Small intestine (tissue), 16 donors: ENCODE data around the gene USP46. TPM values are rescaled to one million over a fixed set of nuclear protein-coding genes. Genes with fewer than 3 reads are reported as not detected.
A peak's percentile ranks its signal among the peaks of the same experiment; 100 is the strongest.

Experiments used
- DNase-seq, 2 donors: peaks; one replicate each; pipeline versions ENCODE4 v3.0.0 to v3.0.0-alpha.2; 2013
- FAIRE-seq: peaks from 2 replicates; lab custom pipeline; 2012; peaks lifted over from hg19 to GRCh38; lab: Jason Lieb, UNC
- H3K27ac ChIP-seq, 3 donors: one replicate each; pipeline ENCODE4 v1.5.1; 2013; ENCODE audit warnings: low read length in 2 of 3, mild to moderate bottlenecking in 2 of 3, control low read depth in 1 of 3, inconsistent platforms in 1 of 3, low read depth in 1 of 3, moderate library complexity in 1 of 3
- H3K27me3 ChIP-seq, 3 donors: one replicate each; pipeline ENCODE4 v1.6.1; 2013; ENCODE audit warnings: low read length in 3 of 3, inconsistent platforms in 1 of 3; ENCODE audit not compliant: control insufficient read depth in 3 of 3, insufficient read depth in 3 of 3
- H3K36me3 ChIP-seq, 3 donors: one replicate each; pipeline ENCODE4 v1.6.1; 2013; ENCODE audit warnings: low read length in 3 of 3, inconsistent platforms in 1 of 3, low read depth in 1 of 3, mild to moderate bottlenecking in 1 of 3, moderate library complexity in 1 of 3; ENCODE audit not compliant: control insufficient read depth in 3 of 3, insufficient read depth in 2 of 3
- H3K4me1 ChIP-seq, 3 donors: one replicate each; pipeline ENCODE4 v1.6.1; 2013; ENCODE audit warnings: low read length in 2 of 3, inconsistent platforms in 1 of 3, low read depth in 1 of 3, mild to moderate bottlenecking in 1 of 3, moderate library complexity in 1 of 3; ENCODE audit not compliant: control insufficient read depth in 3 of 3, insufficient read depth in 2 of 3
- H3K4me3 ChIP-seq, 3 donors: one replicate each; pipeline ENCODE4 v1.5.1; 2013; ENCODE audit warnings: low read length in 3 of 3, control low read depth in 1 of 3, inconsistent platforms in 1 of 3, low read depth in 1 of 3, mild to moderate bottlenecking in 1 of 3, moderate library complexity in 1 of 3
- H3K9me3 ChIP-seq, 2 donors: one replicate each; pipeline ENCODE4 v1.6.1; 2013; ENCODE audit warnings: low read depth in 1 of 2, low read length in 1 of 2; ENCODE audit not compliant: control insufficient read depth in 2 of 2, insufficient read depth in 1 of 2
- WGBS, 3 donors: extraction: QIAGEN DNeasy Blood & Tissue Kit; methylation state at CpG; one replicate each; pipeline ENCODE4 v1.1.7; 2013; 5-methylcytosine and 5-hydroxymethylcytosine counted together
- long read RNA-seq, 10 donors: transcript quantifications; one replicate each; lab custom pipeline, GENCODE V29; 2026
- polyA plus RNA-seq, 4 donors: library from polyadenylated mRNA; stranded (reverse) in 3 of 4; unstranded in 1 of 4; fragments of 200-250 nt in 3 of 4; fragments of 120-200 nt in 1 of 4; gene quantifications; one replicate each; pipeline versions ENCODE4 v1.2.1 to v1.2.3, GENCODE V29; 2013
- donor health status: healthy with polysubstance abuse.
- donor health status: control.
- donor health status: control.
- donor health status: Bipolar disorder and iron deficiency.
- donor health status: healthy.

The USP46 gene, protein sequence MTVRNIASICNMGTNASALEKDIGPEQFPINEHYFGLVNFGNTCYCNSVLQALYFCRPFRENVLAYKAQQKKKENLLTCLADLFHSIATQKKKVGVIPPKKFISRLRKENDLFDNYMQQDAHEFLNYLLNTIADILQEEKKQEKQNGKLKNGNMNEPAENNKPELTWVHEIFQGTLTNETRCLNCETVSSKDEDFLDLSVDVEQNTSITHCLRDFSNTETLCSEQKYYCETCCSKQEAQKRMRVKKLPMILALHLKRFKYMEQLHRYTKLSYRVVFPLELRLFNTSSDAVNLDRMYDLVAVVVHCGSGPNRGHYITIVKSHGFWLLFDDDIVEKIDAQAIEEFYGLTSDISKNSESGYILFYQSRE
- 10 to 100 TPM in 1 of 4 donors, 1 to 10 TPM in 3; 2.2 to 11.8 (median 3.6) TPM for polyA plus RNA-seq
- long read RNA-seq, donor 1, full-length matches to known transcripts, result 3 of 13 reads
- long read RNA-seq, donor 1, partial matches to known transcripts, result 10 of 13 reads
- long read RNA-seq, donor 1, other reads (novel, unspliced or antisense), result 0 of 13 reads
- long read RNA-seq, donor 2, full-length matches to known transcripts, result 3 of 3 reads
- long read RNA-seq, donor 2, partial matches to known transcripts, result 0 of 3 reads
- long read RNA-seq, donor 2, other reads (novel, unspliced or antisense), result 0 of 3 reads
- long read RNA-seq, donor 3, full-length matches to known transcripts, result 1 of 1 reads
- long read RNA-seq, donor 3, partial matches to known transcripts, result 0 of 1 reads
- long read RNA-seq, donor 3, other reads (novel, unspliced or antisense), result 0 of 1 reads
- long read RNA-seq, donor 4, result 0 reads
- long read RNA-seq, donor 5, full-length matches to known transcripts, result 1 of 1 reads
- long read RNA-seq, donor 5, partial matches to known transcripts, result 0 of 1 reads
- long read RNA-seq, donor 5, other reads (novel, unspliced or antisense), result 0 of 1 reads
- long read RNA-seq, donor 6, result 0 reads
- long read RNA-seq, donor 7, result 0 reads
- long read RNA-seq, donor 8, result 0 reads
- long read RNA-seq, donor 9, full-length matches to known transcripts, result 1 of 1 reads
- long read RNA-seq, donor 9, partial matches to known transcripts, result 0 of 1 reads
- long read RNA-seq, donor 9, other reads (novel, unspliced or antisense), result 0 of 1 reads
- long read RNA-seq, donor 10, result 0 reads

GRCh38 chr4:52659001-52659721 is at the start of gene USP46:
Gene USP46 (minus strand): TSS chr4:52659301. CDS start chr4:52659150, 151 bp downstream.
- Histone ChIP-seq H3K27me3 (no peaks in the 10 kb centered on the region), H3K36me3 (peaks cover 0 to 8% (median 0%) of the 10 kb centered on the region in 3 donors), H3K4me1 (peaks cover 6 to 35% (median 12%) of the 10 kb centered on the region in 3 donors), H3K4me3 (peak within 1 kb of the TSS; percentile 80 to 88 (median 83)), H3K27ac (peak within 1 kb of the TSS; percentile 89 to 98 (median 96)), H3K9me3 (peaks cover 0 to 6% of the 10 kb centered on the region in 2 donors)
- FAIRE-seq (no peak), DNase-seq (peak; percentile 74 to 88)
- 0 to 1% (median 1%) methylated on average over 27 to 94 of the region's 94 CpGs for WGBS, 3 donors

DNA sequence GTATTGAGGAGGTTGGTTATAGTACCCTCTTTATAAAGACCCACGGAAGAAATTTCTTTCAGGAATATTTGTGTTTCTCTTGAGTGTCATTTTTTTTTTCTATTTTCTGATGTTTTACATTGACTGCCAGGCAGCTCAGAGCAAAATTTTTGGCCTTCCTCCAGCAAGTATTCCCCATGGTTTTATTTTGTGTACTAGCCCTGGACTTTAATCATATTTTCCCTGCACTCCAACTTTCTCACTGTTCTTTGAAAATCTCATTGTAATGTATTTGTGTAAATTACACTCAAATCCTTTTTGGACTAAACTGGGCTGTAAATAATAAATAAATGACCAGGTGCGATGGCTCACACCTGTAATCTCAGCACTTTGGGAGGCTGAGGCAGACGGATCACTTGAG is 45.6 kb upstream of the USP46 start:
- WGBS, 3 donors, result 71 to 79% (median 74%) methylated on average over 3 of the region's 3 CpGs
- H3K27me3 ChIP-seq, result no peaks in the 10 kb centered on the region
- no peaks in the 10 kb centered on the region for H3K4me1 ChIP-seq
- FAIRE-seq (no peak), DNase-seq (no peak)
- H3K4me3 ChIP-seq, result no peak overlapping the region
- H3K27ac ChIP-seq, result no peak overlapping the region
- no peaks in the 10 kb centered on the region for H3K36me3 ChIP-seq
- no peaks in the 10 kb centered on the region for H3K9me3 ChIP-seq

DNA sequence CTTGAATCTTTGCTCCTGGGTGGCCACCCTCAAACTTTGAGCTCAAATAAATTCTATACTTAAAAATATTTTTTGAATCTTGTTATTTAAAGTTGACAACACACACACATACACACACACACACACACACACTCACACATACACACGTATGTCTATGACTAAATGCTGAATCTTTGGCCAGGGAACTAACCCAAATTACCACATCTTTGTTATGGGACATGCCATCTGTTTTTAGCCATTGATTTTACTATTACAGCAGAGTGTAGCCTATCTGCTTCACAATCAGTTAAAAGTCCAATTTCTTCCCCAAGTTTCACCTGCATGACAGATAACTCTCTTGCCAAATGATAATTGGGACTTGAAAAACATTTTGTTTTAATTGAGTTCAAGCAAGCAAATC is 45.0 kb upstream of the USP46 start:
- H3K36me3 ChIP-seq, result no peaks in the 10 kb centered on the region
- no peaks in the 10 kb centered on the region for H3K27me3 ChIP-seq
- FAIRE-seq, result no peak
- H3K9me3 ChIP-seq, result no peaks in the 10 kb centered on the region
- DNase-seq, result no peak
- WGBS, 3 donors, result 33 to 42% (median 36%) methylated on average over 1 of the region's 1 CpG
- no peak overlapping the region for H3K27ac ChIP-seq
- no peaks in the 10 kb centered on the region for H3K4me1 ChIP-seq
- H3K4me3 ChIP-seq, result no peak overlapping the region

DNA sequence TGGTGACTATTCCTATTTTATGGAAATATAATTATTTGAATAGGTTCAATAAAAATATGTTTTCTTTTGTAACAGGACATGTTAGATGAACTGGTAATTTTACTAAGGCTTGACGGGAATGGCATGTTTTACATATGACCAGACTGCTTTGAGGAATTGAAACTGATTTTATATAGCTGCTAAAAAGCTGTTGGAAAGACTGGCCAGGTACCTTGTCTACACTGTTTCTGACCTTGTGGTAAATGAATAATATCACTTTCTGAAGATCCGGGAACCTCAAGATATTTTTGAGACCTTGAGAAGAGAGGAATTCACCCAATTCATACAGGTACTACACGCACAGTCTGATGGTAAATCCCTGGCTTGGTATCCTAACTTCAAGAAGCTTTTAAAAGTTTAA is 42.1 kb upstream of the USP46 start:
- Histone ChIP-seq H3K36me3 (no peaks in the 10 kb centered on the region), H3K27ac (no peak overlapping the region), H3K4me3 (no peak overlapping the region), H3K9me3 (no peaks in the 10 kb centered on the region), H3K4me1 (no peaks in the 10 kb centered on the region), H3K27me3 (no peaks in the 10 kb centered on the region)
- 88 to 89% (median 89%) methylated on average over 3 of the region's 3 CpGs for WGBS, 3 donors
- DNase-seq (no peak), FAIRE-seq (peak; percentile 5)

- Histone ChIP-seq H3K9me3 (peaks cover 0 to 10% of the 10 kb centered on the region in 2 donors), H3K27me3 (no peaks in the 10 kb centered on the region), H3K36me3 (no peaks in the 10 kb centered on the region), H3K4me3 (no peak overlapping the region), H3K4me1 (no peaks in the 10 kb centered on the region), H3K27ac (no peak overlapping the region)
- DNase-seq (no peak), FAIRE-seq (no peak)
- WGBS, 3 donors, result 78 to 94% (median 87%) methylated on average over 2 of the region's 2 CpGs
Measured at GRCh38 chr4:52694936-52695335, 35.8 kb upstream of the USP46 start.

DNA sequence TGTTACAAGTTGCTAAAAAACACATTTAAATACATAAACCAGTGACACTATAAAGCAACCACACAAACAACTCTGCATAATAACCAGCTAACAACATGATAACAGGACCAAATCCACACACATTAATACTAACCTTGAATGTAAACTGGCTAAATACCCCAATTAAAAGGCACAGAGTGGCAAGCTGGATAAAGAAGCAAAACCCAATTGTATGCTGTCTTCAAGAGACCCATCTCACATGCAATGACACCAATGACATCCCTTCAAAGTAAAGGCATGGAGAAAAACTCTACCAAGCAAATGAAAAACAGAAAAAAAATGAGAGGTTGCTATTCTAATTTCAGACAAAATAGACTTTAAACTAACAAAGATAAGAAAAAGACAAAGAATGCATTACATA is 34.4 kb upstream of the USP46 start:
- DNase-seq (no peak), FAIRE-seq (no peak)
- no peaks in the 10 kb centered on the region for H3K36me3 ChIP-seq
- no peaks in the 10 kb centered on the region for H3K27me3 ChIP-seq
- H3K9me3 ChIP-seq, result peaks cover 0 to 10% of the 10 kb centered on the region in 2 donors
- no peak overlapping the region for H3K4me3 ChIP-seq
- H3K4me1 ChIP-seq, result no peaks in the 10 kb centered on the region
- no peak overlapping the region for H3K27ac ChIP-seq

DNA sequence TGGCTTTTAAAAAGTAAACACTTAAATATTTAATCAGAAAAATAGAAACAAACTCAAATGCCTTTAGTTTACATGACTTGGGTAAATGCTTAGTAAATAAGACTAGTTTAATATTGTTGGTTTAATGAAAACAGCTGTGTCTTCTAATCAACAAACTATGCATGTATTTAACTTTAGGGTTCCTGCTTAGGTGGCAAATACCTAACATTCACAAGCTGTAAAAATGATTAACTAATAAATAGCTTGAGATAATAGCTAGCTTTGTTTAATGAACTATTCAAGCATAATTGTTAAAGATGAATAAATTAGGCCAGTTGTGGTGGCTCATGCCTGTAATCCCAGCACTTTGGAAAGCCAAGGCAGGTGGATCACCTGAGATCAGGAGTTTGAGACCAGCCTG is 30.0 kb upstream of the USP46 start:
- no peak for FAIRE-seq

More for the DNA sequence above, 30.0 kb upstream of the USP46 start:
- H3K4me1 ChIP-seq, result no peaks in the 10 kb centered on the region
- H3K4me3 ChIP-seq, result no peak overlapping the region
- DNase-seq, result no peak
- peaks cover 0 to 10% of the 10 kb centered on the region in 2 donors for H3K9me3 ChIP-seq
- H3K36me3 ChIP-seq, result no peaks in the 10 kb centered on the region
- H3K27ac ChIP-seq, result no peak overlapping the region
- no peaks in the 10 kb centered on the region for H3K27me3 ChIP-seq
